Stomach (tissue), 4 donors: ENCODE measurements around the gene WWC2.

Source experiments
- CTCF ChIP-seq, 7 experiments: fragments of 450-650 bp in 4 of 7; fragments of 200-600 bp in 3 of 7; sonication (generic) in 3 of 7; IDR thresholded peaks; one replicate each; pipeline ENCODE4 v1.5.1; 2016 to 2019; ENCODE audit warnings: antibody characterized with exemption in 7 of 7, control low read depth in 2 of 7, mild to moderate bottlenecking in 1 of 7
- EP300 ChIP-seq: sonication (generic); formaldehyde crosslinking; IDR thresholded peaks from one replicate; pipeline ENCODE4 v1.6.1; 2017; ENCODE audit warnings: antibody characterized with exemption
- POLR2A ChIP-seq, 4 donors: fragments of 450-650 bp; IDR thresholded peaks; one replicate each; pipeline ENCODE4 v1.6.1; 2016; ENCODE audit warnings: antibody characterized with exemption in 4 of 4, control low read depth in 2 of 4, mild to moderate bottlenecking in 1 of 4, moderate library complexity in 1 of 4
- POLR2AphosphoS5 ChIP-seq, 3 donors: sonication (generic); formaldehyde crosslinking; IDR thresholded peaks; one replicate each; pipeline ENCODE4 v1.6.1; 2016; ENCODE audit warnings: antibody characterized with exemption in 3 of 3

GRCh38 chr4:183300655-183301054, 201.6 kb downstream of the WWC2 start:
- TF ChIP-seq POLR2AphosphoS5 (IDR thresholded peaks at IDR 0.05) (no peak), CTCF (IDR thresholded peaks at IDR 0.05) (no peak), EP300 (no peak), POLR2A (IDR thresholded peaks at IDR 0.05) (no peak)
